GM18873 (cell line): Measurements from ENCODE around the gene UGT1A4.

Experiments
- ATAC-seq: cut with Tn5 transposase; IDR thresholded peaks from one replicate; pipeline ENCODE4 v1.9.1; 2021; ENCODE audit warnings: mild to moderate bottlenecking, moderate library complexity, moderate number of reproducible peaks; ENCODE audit not compliant: unreplicated experiment, low FRiP score

UGT1A4 gene

GRCh38 chr2:233718552-233718951, at the start of gene UGT1A4:
TSS of gene UGT1A4 (plus strand) at chr2:233718736. CDS start at chr2:233718821, 85 bp downstream.
- no peak for ATAC-seq

GRCh38 chr2:233671290-233672161, 47.0 kb upstream of the UGT1A4 start, which contains the start of gene UGT1A9:
TSS of gene UGT1A9 (plus strand) at chr2:233671898. CDS start at chr2:233671935, 37 bp downstream.
- ATAC-seq = no peak

GRCh38 chr2:233672886-233673285, 45.6 kb upstream of the UGT1A4 start:
- ATAC-seq = no peak

GRCh38 chr2:233673896-233674295, 44.6 kb upstream of the UGT1A4 start:
- no peak for ATAC-seq

- no peak for ATAC-seq
These were observed 44.2 kb upstream of the UGT1A4 start for GRCh38 chr2:233674314-233674713.

- no peak for ATAC-seq
These were observed 43.5 kb upstream of the UGT1A4 start for GRCh38 chr2:233674995-233675394.

- no peak for ATAC-seq
These were observed 42.5 kb upstream of the UGT1A4 start for GRCh38 chr2:233676046-233676445.

- no peak for ATAC-seq
These were observed 39.3 kb upstream of the UGT1A4 start for GRCh38 chr2:233679196-233679595.

- ATAC-seq = no peak
These were observed 38.0 kb upstream of the UGT1A4 start for GRCh38 chr2:233680361-233681045.

GRCh38 chr2:233681521-233682099, 36.9 kb upstream of the UGT1A4 start, which contains the start of gene UGT1A7:
TSS of gene UGT1A7 (plus strand) at chr2:233681901. CDS start at chr2:233681938, 37 bp downstream.
- ATAC-seq = no peak

- ATAC-seq = no peak
These were observed 33.9 kb upstream of the UGT1A4 start for GRCh38 chr2:233684640-233685039.

- ATAC-seq = no peak
These were observed 31.6 kb upstream of the UGT1A4 start for GRCh38 chr2:233686928-233687327.

- no peak for ATAC-seq
These were observed 30.2 kb upstream of the UGT1A4 start for GRCh38 chr2:233688341-233688740.

- no peak for ATAC-seq
These were observed 29.5 kb upstream of the UGT1A4 start for GRCh38 chr2:233689031-233689430.

- ATAC-seq = no peak
These were observed 29.0 kb upstream of the UGT1A4 start for GRCh38 chr2:233689501-233689900.

GRCh38 chr2:233690444-233690843, 28.1 kb upstream of the UGT1A4 start:
- ATAC-seq = no peak

- no peak for ATAC-seq
These were observed 26.8 kb upstream of the UGT1A4 start for GRCh38 chr2:233691443-233692433.

GRCh38 chr2:233692648-233693047, 25.9 kb upstream of the UGT1A4 start, which contains the start of gene UGT1A6:
TSS of gene UGT1A6 (plus strand) at chr2:233692890. CDS start at chr2:233693005, 115 bp downstream.
- ATAC-seq = no peak

GRCh38 chr2:233693963-233694362, 24.6 kb upstream of the UGT1A4 start:
- no peak for ATAC-seq

- ATAC-seq = no peak
These were observed 19.8 kb upstream of the UGT1A4 start for GRCh38 chr2:233698740-233699139.
